ENCODE results near the gene HSPA2. TPM values are rescaled to one million over a fixed set of nuclear protein-coding genes. Genes with fewer than 3 reads are reported as not detected.

HSPA2 gene
- 1.8 and 2.5 TPM in 2 replicates for total RNA-seq

GRCh38 chr14:64540208-64541202, at the start of gene HSPA2:
HSPA2 (plus strand) TSS chr14:64540741; CDS start chr14:64540850, 109 bp downstream.

GRCh38 chr14:64503434-64504309, 36.9 kb upstream of the HSPA2 start, which contains the start of gene ZBTB25:
ZBTB25 (minus strand) TSS chr14:64503838; CDS start chr14:64490533, 13,305 bp downstream.

GRCh38 chr14:64504310-64504896, 36.1 kb upstream of the HSPA2 start, which contains the start of gene ZBTB1:
ZBTB1 (plus strand) TSS chr14:64504770; CDS start chr14:64521505, 16,735 bp downstream.

GRCh38 chr14:64549791-64550620, 9.5 kb downstream of the HSPA2 start, which contains the start of gene PPP1R36:
PPP1R36 (plus strand) TSS chr14:64549961; CDS start chr14:64549998, 37 bp downstream.

Other genes starting within 250 kb of the HSPA2 start
- 0.32 and 1.4 TPM in 2 replicates for gene ESR2, start 246.4 kb upstream of the HSPA2 start, total RNA-seq
- gene MTHFD1, start 152.4 kb upstream of the HSPA2 start, total RNA-seq: 24.2 and 43.3 TPM in 2 replicates
- under 0.01 and 0.09 TPM in 2 replicates for gene AKAP5, start 75.2 kb upstream of the HSPA2 start, total RNA-seq
- gene ZBTB25, start 36.9 kb upstream of the HSPA2 start, total RNA-seq: 3.6 and 5.2 TPM in 2 replicates
- gene ZBTB1, start 36.0 kb upstream of the HSPA2 start, total RNA-seq: 33.4 and 37.1 TPM in 2 replicates
- 0.69 and 0.79 TPM in 2 replicates for gene PPP1R36, start 9.2 kb downstream of the HSPA2 start, total RNA-seq
- 0.63 and 2.4 TPM in 2 replicates for gene PLEKHG3, start 163.7 kb downstream of the HSPA2 start, total RNA-seq